Measurements from ENCODE around the gene MT2A.

MT2A gene

GRCh38 chr16:56633535-56633934, 25.2 kb downstream of the MT2A start:
- in situ Hi-C loops (cut with MboI; ENCODE audit: low pct_unique_long_range_greater_than_20kb, low sequenced_read_pairs): no loop called here
- no peak for DNase-seq

DNA sequence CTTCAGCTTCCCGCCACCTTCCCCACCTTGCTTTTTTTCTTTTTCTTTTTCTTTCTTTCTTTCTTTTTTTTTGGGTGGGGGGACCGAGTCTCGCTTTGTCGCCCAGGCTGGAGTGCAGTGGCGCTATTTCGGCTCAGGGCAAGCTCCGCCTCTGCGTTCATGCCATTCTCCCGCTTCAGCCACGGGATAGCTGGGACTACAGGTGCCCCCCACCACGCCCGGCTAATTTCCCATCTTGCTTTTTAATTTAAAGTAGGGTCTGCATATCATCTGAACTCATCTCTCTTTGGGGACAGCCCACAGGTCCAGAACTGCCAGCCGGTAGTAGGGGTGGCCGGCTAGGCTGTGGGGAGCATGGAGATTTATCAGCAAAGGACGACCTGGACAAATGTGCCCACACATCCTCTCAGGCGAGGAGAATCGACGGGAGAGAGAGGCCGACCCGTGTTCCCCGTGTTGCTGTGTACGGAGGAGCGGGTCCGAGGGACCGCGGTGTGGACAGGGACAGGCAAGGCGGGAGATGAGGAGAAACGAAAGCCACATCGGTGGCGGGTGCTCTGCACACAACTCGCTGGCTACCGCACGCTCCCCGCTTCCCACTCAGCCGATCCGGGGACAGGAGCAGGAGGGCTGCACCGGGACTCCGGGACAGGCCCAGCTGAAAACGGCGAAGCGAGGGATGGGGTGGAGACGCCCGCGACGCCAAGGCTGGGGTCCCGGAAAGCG, 26.5 kb downstream of the MT2A start:
- in situ Hi-C loops (cut with MboI; ENCODE audit: low pct_unique_long_range_greater_than_20kb, low sequenced_read_pairs): no loop called here
- DNase-seq: no peak

- in situ Hi-C loops (cut with MboI; ENCODE audit: low pct_unique_long_range_greater_than_20kb, low sequenced_read_pairs): no loop called here
- no peak for DNase-seq
Observed at GRCh38 chr16:56635441-56635967, 27.1 kb downstream of the MT2A start.

GRCh38 chr16:56636616-56637413, 28.4 kb downstream of the MT2A start:
- no peak for DNase-seq
- in situ Hi-C loops (cut with MboI; ENCODE audit: low pct_unique_long_range_greater_than_20kb, low sequenced_read_pairs): no loop called here

GRCh38 chr16:56637814-56638750, 29.7 kb downstream of the MT2A start, which contains the start of gene MT1A:
Gene MT1A, plus strand, starts transcription at chr16:56638666. Its CDS starts 73 bp downstream, at chr16:56638739.
- no peak for DNase-seq
- in situ Hi-C loops (cut with MboI; ENCODE audit: low pct_unique_long_range_greater_than_20kb, low sequenced_read_pairs): no loop called here

DNA sequence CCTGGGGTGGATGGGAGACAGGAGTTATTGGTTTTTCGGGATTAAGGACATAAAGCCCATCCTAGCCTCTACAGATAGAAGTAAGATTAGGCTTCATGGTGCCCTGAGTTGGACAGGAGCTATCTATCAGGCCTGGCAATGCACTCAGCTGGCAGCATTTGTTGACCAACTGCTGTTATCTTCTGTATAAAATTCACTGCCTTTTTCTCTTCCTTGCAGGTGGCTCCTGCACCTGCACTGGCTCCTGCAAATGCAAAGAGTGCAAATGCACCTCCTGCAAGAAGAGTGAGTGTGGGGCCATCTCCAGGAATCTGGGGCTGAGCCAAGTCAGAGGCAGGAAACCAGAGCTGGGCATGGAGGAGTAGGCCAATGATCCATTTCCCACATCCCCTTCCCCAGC, 30.7 kb downstream of the MT2A start:
- no peak for DNase-seq
- in situ Hi-C loops (cut with MboI; ENCODE audit: low pct_unique_long_range_greater_than_20kb, low sequenced_read_pairs): no loop called here

- no peak for DNase-seq
- in situ Hi-C loops (cut with MboI; ENCODE audit: low pct_unique_long_range_greater_than_20kb, low sequenced_read_pairs): no loop called here
Observed at GRCh38 chr16:56640076-56640475, 31.7 kb downstream of the MT2A start.

DNA sequence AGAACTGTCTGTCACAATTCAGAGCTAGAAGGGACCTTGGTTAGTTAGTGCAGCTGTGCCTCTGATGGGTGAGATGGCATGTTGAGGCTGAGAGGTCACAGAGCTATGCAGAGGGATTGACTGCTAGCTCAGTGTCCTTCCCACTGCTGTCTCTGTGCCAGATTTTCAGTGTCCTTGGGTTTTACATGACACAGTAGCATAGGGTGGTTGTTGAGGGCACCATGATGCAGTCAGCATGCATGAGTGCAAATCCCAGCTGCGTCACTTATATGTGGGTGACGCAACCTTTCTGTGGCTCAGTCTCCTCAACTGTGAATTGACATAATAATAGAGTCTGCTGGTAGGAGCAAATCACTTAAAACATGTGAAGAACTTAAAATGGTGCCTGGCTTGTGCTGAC, 32.8 kb downstream of the MT2A start:
- DNase-seq: no peak
- in situ Hi-C loops (cut with MboI; ENCODE audit: low pct_unique_long_range_greater_than_20kb, low sequenced_read_pairs): no loop called here

GRCh38 chr16:56643080-56643778, 34.8 kb downstream of the MT2A start:
- no peak for DNase-seq
- in situ Hi-C loops (cut with MboI; ENCODE audit: low pct_unique_long_range_greater_than_20kb, low sequenced_read_pairs): no loop called here

DNA sequence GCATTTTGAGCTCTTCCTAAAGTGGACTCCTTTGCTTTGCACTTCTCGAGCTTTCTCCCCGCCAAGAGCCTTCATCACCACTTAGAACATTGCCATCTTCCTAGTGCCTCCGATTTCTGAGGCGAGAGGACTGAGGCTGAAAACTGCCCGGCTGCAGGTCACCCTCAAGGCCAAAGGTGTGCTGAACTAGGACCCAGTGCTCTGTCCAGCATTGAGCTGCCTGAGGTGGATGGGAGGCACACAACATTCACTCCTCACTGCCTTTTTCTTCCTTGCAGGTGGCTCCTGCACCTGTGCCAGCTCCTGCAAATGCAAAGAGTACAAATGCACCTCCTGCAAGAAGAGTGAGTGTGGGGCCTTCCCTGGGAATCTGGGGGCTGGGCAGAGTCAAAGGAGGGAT, 35.4 kb downstream of the MT2A start:
- no peak for DNase-seq
- in situ Hi-C loops (cut with MboI; ENCODE audit: low pct_unique_long_range_greater_than_20kb, low sequenced_read_pairs): no loop called here

DNA sequence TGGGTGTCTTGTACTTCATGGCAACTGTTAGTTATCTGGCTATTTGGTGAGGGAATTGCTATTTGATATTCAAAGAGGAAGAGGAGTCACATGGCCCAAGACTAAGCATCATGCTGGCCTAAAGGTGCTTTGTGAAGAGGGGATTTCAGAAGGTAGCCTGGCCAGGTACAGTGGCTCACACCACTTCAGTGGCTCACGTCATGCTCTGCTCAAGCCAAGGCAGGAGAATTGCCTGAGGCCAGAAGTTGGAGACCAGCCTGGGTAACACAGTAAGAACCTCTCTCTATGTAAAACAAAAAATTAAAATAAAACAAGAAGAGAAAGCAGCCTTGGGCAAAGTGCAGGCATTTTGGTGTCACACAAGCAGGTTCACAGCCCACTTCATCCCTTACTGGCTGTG, 36.9 kb downstream of the MT2A start:
- no peak for DNase-seq
- in situ Hi-C loops (cut with MboI; ENCODE audit: low pct_unique_long_range_greater_than_20kb, low sequenced_read_pairs): no loop called here

DNA sequence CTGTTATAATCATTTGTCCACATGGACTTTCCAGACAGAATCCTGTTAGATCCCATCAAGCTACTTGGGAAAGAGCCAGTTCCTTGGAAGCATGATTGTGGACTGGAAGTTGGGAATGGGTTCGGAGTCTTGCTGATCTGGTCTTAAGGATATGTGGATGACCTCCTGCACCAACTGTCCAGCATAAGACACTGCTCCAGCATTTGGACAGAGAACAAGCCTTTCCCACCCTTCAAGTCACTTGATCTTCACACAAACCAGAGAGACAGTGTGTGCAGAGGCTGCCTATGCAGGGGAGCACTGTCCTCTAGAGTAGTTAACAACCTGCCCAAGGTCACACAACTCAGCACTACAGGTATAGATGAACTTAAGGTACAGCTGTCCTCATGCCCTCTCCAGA, 37.5 kb downstream of the MT2A start:
- no peak for DNase-seq
- in situ Hi-C loops (cut with MboI; ENCODE audit: low pct_unique_long_range_greater_than_20kb, low sequenced_read_pairs): no loop called here

GRCh38 chr16:56647641-56648431, 39.5 kb downstream of the MT2A start:
- in situ Hi-C loops (cut with MboI; ENCODE audit: low pct_unique_long_range_greater_than_20kb, low sequenced_read_pairs): no loop called here
- DNase-seq: no peak

GRCh38 chr16:56649271-56649670, 40.9 kb downstream of the MT2A start:
- in situ Hi-C loops (cut with MboI; ENCODE audit: low pct_unique_long_range_greater_than_20kb, low sequenced_read_pairs): no loop called here
- no peak for DNase-seq

DNA sequence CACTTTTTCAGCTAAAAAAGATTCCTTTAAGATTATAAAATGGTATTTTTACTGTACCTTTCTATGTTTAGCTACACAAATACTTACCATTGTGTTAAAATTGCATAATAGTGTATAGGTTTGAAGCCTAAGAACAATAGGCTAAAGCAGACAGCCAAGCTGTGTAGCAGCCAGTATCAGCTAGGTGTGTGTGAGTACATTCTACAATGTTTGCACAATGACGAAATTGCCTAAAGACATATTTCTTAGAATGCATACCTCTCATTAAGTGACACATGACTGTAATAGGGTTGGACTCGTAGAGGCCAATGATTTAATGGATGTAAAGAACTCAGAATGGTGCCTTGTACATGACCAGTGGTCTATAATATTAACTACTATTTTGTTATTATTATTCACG, 41.4 kb downstream of the MT2A start:
- in situ Hi-C loops (cut with MboI; ENCODE audit: low pct_unique_long_range_greater_than_20kb, low sequenced_read_pairs): no loop called here

GRCh38 chr16:56651586-56651985, 43.2 kb downstream of the MT2A start, which contains the start of gene MT1B:
Gene MT1B, plus strand, starts transcription at chr16:56651886. Its CDS starts 68 bp downstream, at chr16:56651954.
- in situ Hi-C loops (cut with MboI; ENCODE audit: low pct_unique_long_range_greater_than_20kb, low sequenced_read_pairs): no loop called here
- no peak for DNase-seq

More for the DNA sequence above, 41.4 kb downstream of the MT2A start:
- DNase-seq: no peak

- DNase-seq: no peak
- in situ Hi-C loops (cut with MboI; ENCODE audit: low pct_unique_long_range_greater_than_20kb, low sequenced_read_pairs): no loop called here
Observed at GRCh38 chr16:56652600-56652999, 44.2 kb downstream of the MT2A start.

- DNase-seq: no peak
- in situ Hi-C loops (cut with MboI; ENCODE audit: low pct_unique_long_range_greater_than_20kb, low sequenced_read_pairs): no loop called here
Observed at GRCh38 chr16:56653218-56653617, 44.8 kb downstream of the MT2A start.
